Body of pancreas (tissue), 4 donors: ENCODE data around the gene MCM8.
A peak's percentile ranks its signal among the peaks of the same experiment; 100 is the strongest.

Experiments used
- POLR2A ChIP-seq, 3 donors: fragments of 450-650 bp; IDR thresholded peaks; one replicate each; pipeline ENCODE4 v1.6.1; 2016; ENCODE audit warnings: antibody characterized with exemption in 3 of 3, mild to moderate bottlenecking in 2 of 3
- TF ChIP-seq, protein P1 (sequence below), 7 experiments: fragments of 450-650 bp in 4 of 7; fragments of 200-600 bp in 3 of 7; sonication (generic) in 3 of 7; IDR thresholded peaks; one replicate each; pipeline ENCODE4 v1.5.1; 2016 to 2019; ENCODE audit warnings: antibody characterized with exemption in 7 of 7

DNA sequence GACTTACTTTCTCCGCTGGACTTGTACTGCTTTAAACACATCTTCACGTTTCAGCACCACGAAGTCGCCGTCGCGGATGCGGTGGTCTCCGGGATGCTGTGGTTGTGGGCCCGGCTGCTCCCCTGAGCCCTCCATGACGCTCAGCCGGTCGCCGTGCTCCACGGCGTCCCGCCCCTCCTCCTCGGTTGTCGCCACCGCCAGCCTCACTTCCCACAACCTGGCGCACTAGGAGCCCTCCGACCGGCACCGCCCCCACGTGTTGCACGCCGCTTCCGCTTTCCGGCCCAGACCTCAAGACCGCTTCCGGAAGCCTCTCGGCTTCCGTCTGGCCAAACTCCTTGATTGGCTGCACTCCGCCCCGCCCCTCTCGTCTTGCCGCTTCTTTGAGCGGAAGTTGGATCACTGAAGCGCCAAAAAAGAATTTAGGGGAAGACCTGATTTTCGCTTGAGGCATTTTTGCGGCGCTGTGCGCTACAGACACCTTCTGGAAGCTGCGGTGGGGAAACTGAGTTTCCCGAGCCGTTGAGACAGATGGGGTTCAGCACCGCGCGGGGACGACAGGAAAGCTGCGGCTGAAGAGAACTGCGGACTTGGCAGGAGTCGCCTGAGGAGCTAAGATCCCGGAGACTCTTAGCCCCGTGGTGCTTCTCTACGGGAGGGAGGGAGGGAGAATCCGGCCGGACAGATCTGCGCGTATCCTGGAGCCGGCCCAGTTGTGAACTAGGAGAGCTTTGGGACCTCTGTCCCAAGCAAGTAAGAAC, at the start of gene MCM8, which contains the start of gene TRMT6:
- TF ChIP-seq, protein P1, sequence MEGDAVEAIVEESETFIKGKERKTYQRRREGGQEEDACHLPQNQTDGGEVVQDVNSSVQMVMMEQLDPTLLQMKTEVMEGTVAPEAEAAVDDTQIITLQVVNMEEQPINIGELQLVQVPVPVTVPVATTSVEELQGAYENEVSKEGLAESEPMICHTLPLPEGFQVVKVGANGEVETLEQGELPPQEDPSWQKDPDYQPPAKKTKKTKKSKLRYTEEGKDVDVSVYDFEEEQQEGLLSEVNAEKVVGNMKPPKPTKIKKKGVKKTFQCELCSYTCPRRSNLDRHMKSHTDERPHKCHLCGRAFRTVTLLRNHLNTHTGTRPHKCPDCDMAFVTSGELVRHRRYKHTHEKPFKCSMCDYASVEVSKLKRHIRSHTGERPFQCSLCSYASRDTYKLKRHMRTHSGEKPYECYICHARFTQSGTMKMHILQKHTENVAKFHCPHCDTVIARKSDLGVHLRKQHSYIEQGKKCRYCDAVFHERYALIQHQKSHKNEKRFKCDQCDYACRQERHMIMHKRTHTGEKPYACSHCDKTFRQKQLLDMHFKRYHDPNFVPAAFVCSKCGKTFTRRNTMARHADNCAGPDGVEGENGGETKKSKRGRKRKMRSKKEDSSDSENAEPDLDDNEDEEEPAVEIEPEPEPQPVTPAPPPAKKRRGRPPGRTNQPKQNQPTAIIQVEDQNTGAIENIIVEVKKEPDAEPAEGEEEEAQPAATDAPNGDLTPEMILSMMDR (IDR thresholded peaks at IDR 0.05): peak in 1 of 7 experiments; percentile 2
- peak in 2 of 3 donors; percentile 62 for TF ChIP-seq POLR2A (IDR thresholded peaks at IDR 0.05)
